Trophoblast cell (in vitro differentiated cells and primary cell): ENCODE data around the gene CDPF1.

Source experiments
- DNase-seq, 2 donors: peaks; one replicate each; pipeline ENCODE4 v3.0.0-alpha.2; 2016
- H2AFZ ChIP-seq: 2 replicates; pipeline ENCODE4 v1.6.1; 2013; ENCODE audit warnings: low read length, moderate library complexity, mild to moderate bottlenecking; ENCODE audit not compliant: insufficient read depth, poor library complexity
- H2AK5ac ChIP-seq: 2 replicates; pipeline ENCODE4 v1.6.1; 2013; ENCODE audit warnings: mild to moderate bottlenecking, low read length
- H2BK120ac ChIP-seq: 2 replicates; pipeline ENCODE4 v1.6.1; 2013; ENCODE audit warnings: low read length, mild to moderate bottlenecking, moderate library complexity; ENCODE audit not compliant: insufficient read depth, poor library complexity
- H2BK12ac ChIP-seq: 2 replicates; pipeline ENCODE4 v1.6.1; 2013; ENCODE audit warnings: mild to moderate bottlenecking, low read length, moderate library complexity
- H2BK5ac ChIP-seq: 2 replicates; pipeline ENCODE4 v1.6.1; 2013; ENCODE audit warnings: low read length, low read depth, moderate library complexity, mild to moderate bottlenecking; ENCODE audit not compliant: poor library complexity
- H3K14ac ChIP-seq: 2 replicates; pipeline ENCODE4 v1.6.1; 2013; ENCODE audit warnings: mild to moderate bottlenecking, low read length
- H3K18ac ChIP-seq: 2 replicates; pipeline ENCODE4 v1.6.1; 2013; ENCODE audit warnings: mild to moderate bottlenecking, low read length
- H3K23ac ChIP-seq: 2 replicates; pipeline ENCODE4 v1.6.1; 2013; ENCODE audit warnings: low read length
- H3K27ac ChIP-seq: 2 replicates; pipeline ENCODE4 v1.5.1; 2013; ENCODE audit warnings: low read depth, mild to moderate bottlenecking, inconsistent platforms, low read length, moderate library complexity
- H3K27me3 ChIP-seq: 2 replicates; pipeline ENCODE4 v1.6.1; 2013; ENCODE audit warnings: inconsistent platforms, mild to moderate bottlenecking, low read length, moderate library complexity; ENCODE audit not compliant: insufficient read depth
- H3K36me3 ChIP-seq, 2 experiments: 1 replicate in 1 of 2; 2 replicates in 1 of 2; pipeline ENCODE4 v1.6.1; 2013; ENCODE audit warnings: low read length in 2 of 2, mild to moderate bottlenecking in 2 of 2, moderate library complexity in 1 of 2; ENCODE audit not compliant: insufficient read depth in 2 of 2, control insufficient read depth in 1 of 2
- H3K4ac ChIP-seq: 2 replicates; pipeline ENCODE4 v1.6.1; 2013; ENCODE audit warnings: low read depth, mild to moderate bottlenecking, low read length, moderate library complexity
- H3K4me1 ChIP-seq, 2 experiments: 1 replicate in 1 of 2; 2 replicates in 1 of 2; pipeline ENCODE4 v1.6.1; 2013; ENCODE audit warnings: low read length in 2 of 2, mild to moderate bottlenecking in 2 of 2, moderate library complexity in 1 of 2; ENCODE audit not compliant: insufficient read depth in 2 of 2, control insufficient read depth in 1 of 2
- H3K4me2 ChIP-seq: 2 replicates; pipeline ENCODE4 v1.6.1; 2013; ENCODE audit warnings: inconsistent platforms, mild to moderate bottlenecking, low read length, moderate library complexity
- H3K4me3 ChIP-seq: 2 replicates; pipeline ENCODE4 v1.5.1; 2013; ENCODE audit warnings: mild to moderate bottlenecking, low read depth, low read length, inconsistent platforms
- H3K79me1 ChIP-seq: one replicate; pipeline ENCODE4 v1.6.1; 2013; ENCODE audit warnings: low read length
- H3K79me2 ChIP-seq: 2 replicates; pipeline ENCODE4 v1.6.1; 2013; ENCODE audit warnings: low read length, mild to moderate bottlenecking; ENCODE audit not compliant: control insufficient read depth, insufficient read depth, poor library complexity
- H3K9ac ChIP-seq: 2 replicates; pipeline ENCODE4 v1.6.1; 2013; ENCODE audit warnings: mild to moderate bottlenecking, low read length
- H3K9me3 ChIP-seq: 2 replicates; pipeline ENCODE4 v1.6.1; 2013; ENCODE audit warnings: low read depth, mild to moderate bottlenecking, control low read depth, inconsistent platforms, low read length; ENCODE audit not compliant: insufficient read depth
- H4K12ac ChIP-seq: 2 replicates; pipeline ENCODE4 v1.6.1; 2013; ENCODE audit warnings: low read depth, mild to moderate bottlenecking, low read length, moderate library complexity
- H4K8ac ChIP-seq: 2 replicates; pipeline ENCODE4 v1.6.1; 2013; ENCODE audit warnings: low read depth, mild to moderate bottlenecking, low read length, moderate library complexity
- H4K91ac ChIP-seq: one replicate; pipeline ENCODE4 v1.6.1; 2013; ENCODE audit warnings: low read depth, mild to moderate bottlenecking, low read length, moderate library complexity
- WGBS: extraction: QIAGEN DNeasy Blood & Tissue Kit; methylation state at CpG from one replicate; pipeline ENCODE4 v1.1.7; 2013; ENCODE audit warnings: missing lambda C conversion rate; ENCODE audit not compliant: insufficient read length, insufficient coverage; ENCODE audit errors: extremely low coverage; 5-methylcytosine and 5-hydroxymethylcytosine counted together

CDPF1 gene

GRCh38 chr22:46281866-46282678, 32.0 kb upstream of the CDPF1 start:
- H3K9me3 ChIP-seq = no peaks in the 10 kb centered on the region
- no peak overlapping the region for H3K18ac ChIP-seq
- H4K12ac ChIP-seq = no peak overlapping the region
- no CpG with 5 or more reads among the region's 13 CpGs for WGBS
- H3K27me3 ChIP-seq = no peaks in the 10 kb centered on the region
- H3K4me1 ChIP-seq = no peaks in the 10 kb centered on the region
- H3K23ac ChIP-seq = no peak overlapping the region
- no peak overlapping the region for H4K91ac ChIP-seq
- no peak overlapping the region for H3K4me2 ChIP-seq
- no peaks in the 10 kb centered on the region for H3K79me2 ChIP-seq
- no peak for DNase-seq
- H2BK12ac ChIP-seq = no peak overlapping the region
- no peak overlapping the region for H3K4ac ChIP-seq
- H3K36me3 ChIP-seq = peaks cover 58 to 73% of the 10 kb centered on the region in 2 experiments
- no peak overlapping the region for H3K14ac ChIP-seq
- no peak overlapping the region for H2BK5ac ChIP-seq
- H3K79me1 ChIP-seq = no peaks in the 10 kb centered on the region
- H2AK5ac ChIP-seq = no peak overlapping the region
- no peak overlapping the region for H2BK120ac ChIP-seq
- no peak overlapping the region for H3K4me3 ChIP-seq
- no peak overlapping the region for H3K9ac ChIP-seq
- no peak overlapping the region for H3K27ac ChIP-seq
- H4K8ac ChIP-seq = no peak overlapping the region
- no peak overlapping the region for H2AFZ ChIP-seq

GRCh38 chr22:46280999-46281623, 31.0 kb upstream of the CDPF1 start:
- Histone ChIP-seq H3K18ac (no peak overlapping the region), H3K9ac (no peak overlapping the region), H2BK120ac (no peak overlapping the region), H2BK12ac (no peak overlapping the region), H3K4me1 (no peaks in the 10 kb centered on the region), H4K12ac (no peak overlapping the region), H3K79me2 (no peaks in the 10 kb centered on the region), H3K9me3 (no peaks in the 10 kb centered on the region), H3K4me3 (no peak overlapping the region), H2AK5ac (no peak overlapping the region), H4K91ac (no peak overlapping the region), H2BK5ac (no peak overlapping the region), H4K8ac (no peak overlapping the region), H3K4me2 (no peak overlapping the region), H3K27me3 (no peaks in the 10 kb centered on the region), H3K79me1 (no peaks in the 10 kb centered on the region), H3K23ac (no peak overlapping the region), H3K27ac (no peak overlapping the region), H3K4ac (no peak overlapping the region), H3K14ac (no peak overlapping the region), H3K36me3 (peaks cover 52 to 67% of the 10 kb centered on the region in 2 experiments), H2AFZ (no peak overlapping the region)
- WGBS = no CpG with 5 or more reads among the region's 19 CpGs
- DNase-seq = no peak

- WGBS = no CpG with 5 or more reads among the region's 12 CpGs
- Histone ChIP-seq H2AFZ (no peak overlapping the region), H2BK12ac (no peak overlapping the region), H3K18ac (no peak overlapping the region), H3K27ac (no peak overlapping the region), H3K4ac (no peak overlapping the region), H3K79me1 (no peaks in the 10 kb centered on the region), H3K79me2 (no peaks in the 10 kb centered on the region), H3K27me3 (no peaks in the 10 kb centered on the region), H4K12ac (no peak overlapping the region), H3K4me2 (no peak overlapping the region), H2AK5ac (no peak overlapping the region), H3K14ac (no peak overlapping the region), H3K23ac (no peak overlapping the region), H2BK5ac (no peak overlapping the region), H4K91ac (no peak overlapping the region), H4K8ac (no peak overlapping the region), H3K9ac (no peak overlapping the region), H3K4me3 (no peak overlapping the region), H3K9me3 (no peaks in the 10 kb centered on the region), H3K4me1 (no peaks in the 10 kb centered on the region), H3K36me3 (peaks cover 54 to 70% of the 10 kb centered on the region in 2 experiments), H2BK120ac (no peak overlapping the region)
- DNase-seq = no peak
Observed at GRCh38 chr22:46280063-46280817, 30.1 kb upstream of the CDPF1 start.

- no peak overlapping the region for H3K4me3 ChIP-seq
- no peak overlapping the region for H3K9ac ChIP-seq
- no peaks in the 10 kb centered on the region for H3K79me2 ChIP-seq
- H2AFZ ChIP-seq = no peak overlapping the region
- no peak overlapping the region for H2BK5ac ChIP-seq
- H3K14ac ChIP-seq = no peak overlapping the region
- no peak overlapping the region for H2BK12ac ChIP-seq
- no peak overlapping the region for H3K4ac ChIP-seq
- no peak overlapping the region for H2AK5ac ChIP-seq
- no peak overlapping the region for H2BK120ac ChIP-seq
- H3K4me2 ChIP-seq = no peak overlapping the region
- H3K18ac ChIP-seq = no peak overlapping the region
- H3K9me3 ChIP-seq = no peaks in the 10 kb centered on the region
- H3K4me1 ChIP-seq = no peaks in the 10 kb centered on the region
- H3K23ac ChIP-seq = no peak overlapping the region
- no peak overlapping the region for H3K27ac ChIP-seq
- no peak overlapping the region for H4K12ac ChIP-seq
- no peak for DNase-seq
- no peaks in the 10 kb centered on the region for H3K79me1 ChIP-seq
- peaks cover 48 to 64% of the 10 kb centered on the region in 2 experiments for H3K36me3 ChIP-seq
- H4K91ac ChIP-seq = no peak overlapping the region
- H4K8ac ChIP-seq = no peak overlapping the region
- no CpG with 5 or more reads among the region's 22 CpGs for WGBS
- H3K27me3 ChIP-seq = no peaks in the 10 kb centered on the region
Observed at GRCh38 chr22:46278656-46279645, 28.9 kb upstream of the CDPF1 start.
